CD4-positive, CD25-positive, alpha-beta regulatory T cell (primary cell): ENCODE measurements around the gene CBLIF. TPM values are rescaled to one million over a fixed set of nuclear protein-coding genes. Genes with fewer than 3 reads are reported as not detected.
"Not testable (repeated sequence)": the region's sequence is repeated elsewhere in the genome, so short reads cannot be mapped to it uniquely, and the experiment has no call there.

Experiments
- ATAC-seq, 2 donors: fragments of 150-1000 bp; cut with Tn5 transposase; one replicate each; pipeline ENCODE4 v1.10.0; 2021; ENCODE audit warnings: low read depth in 2 of 2, moderate number of reproducible peaks in 2 of 2, moderate library complexity in 1 of 2
- DNase-seq, 3 donors: peaks; one replicate each; pipeline versions ENCODE4 v3.0.0 to v3.0.0-alpha.2; 2012 to 2022; ENCODE audit warnings: mixed read lengths in 1 of 3
- H3K27ac ChIP-seq: one replicate; pipeline ENCODE4 v1.7.0; 2013; ENCODE audit warnings: mild to moderate bottlenecking, low read length; ENCODE audit not compliant: insufficient read depth, poor library complexity, severe bottlenecking
- H3K27me3 ChIP-seq: one replicate; pipeline ENCODE4 v1.7.0; 2013; ENCODE audit warnings: low read length; ENCODE audit not compliant: control insufficient read depth, insufficient read depth
- H3K36me3 ChIP-seq: one replicate; pipeline ENCODE4 v1.7.0; 2013; ENCODE audit warnings: mild to moderate bottlenecking, low read length, moderate library complexity; ENCODE audit not compliant: control insufficient read depth, insufficient read depth
- H3K4me1 ChIP-seq: 2 replicates; pipeline ENCODE4 v1.7.0; 2013; ENCODE audit warnings: mild to moderate bottlenecking, low read length; ENCODE audit not compliant: insufficient read depth, control insufficient read depth, poor library complexity, severe bottlenecking
- H3K4me3 ChIP-seq: one replicate; pipeline ENCODE4 v1.7.0; 2013; ENCODE audit warnings: low read depth, mild to moderate bottlenecking, low read length, moderate library complexity
- H3K9me3 ChIP-seq, 2 experiments: 1 replicate in 1 of 2; 2 replicates in 1 of 2; pipeline ENCODE4 v1.7.0; 2013; ENCODE audit warnings: low read length in 2 of 2, mild to moderate bottlenecking in 1 of 2, moderate library complexity in 1 of 2; ENCODE audit not compliant: control insufficient read depth in 2 of 2
- H3K27ac Mint-ChIP-seq, 3 donors: one replicate each; pipeline ENCODE4 v1.8.0; 2020 to 2022; ENCODE audit warnings: mild to moderate bottlenecking in 3 of 3, mixed read lengths in 3 of 3, moderate library complexity in 2 of 3
- H3K27me3 Mint-ChIP-seq: one replicate; pipeline ENCODE4 v1.8.0; 2022; ENCODE audit warnings: mild to moderate bottlenecking, mixed read lengths
- H3K36me3 Mint-ChIP-seq: one replicate; pipeline ENCODE4 v1.8.0; 2020; ENCODE audit warnings: mixed read lengths
- H3K4me1 Mint-ChIP-seq, 4 donors: one replicate each; pipeline ENCODE4 v1.8.0; 2020 to 2022; ENCODE audit warnings: mixed read lengths in 4 of 4, mild to moderate bottlenecking in 1 of 4
- H3K4me3 Mint-ChIP-seq, 4 donors: one replicate each; pipeline ENCODE4 v1.8.0; 2020 to 2022; ENCODE audit warnings: mild to moderate bottlenecking in 4 of 4, mixed read lengths in 4 of 4, moderate library complexity in 3 of 4
- H3K9me3 Mint-ChIP-seq, 7 donors: one replicate each; pipeline ENCODE4 v1.8.0; 2020 to 2022; ENCODE audit warnings: mixed read lengths in 7 of 7, mild to moderate bottlenecking in 3 of 7, moderate library complexity in 2 of 7
- polyA plus RNA-seq, 4 donors: library from polyadenylated mRNA; unstranded; fragments of 300-500 nt; fragmentation: Illumina TruSeq; gene quantifications; one replicate each; pipeline ENCODE4 v1.2.3, GENCODE V29; 2021
- total RNA-seq: library from RNA; stranded (reverse); gene quantifications from one replicate; pipeline ENCODE4 v1.2.3, GENCODE V29; 2022

CBLIF gene
- total and polyA plus RNA-seq, 5 donors from 2014 or later: not detected

DNA sequence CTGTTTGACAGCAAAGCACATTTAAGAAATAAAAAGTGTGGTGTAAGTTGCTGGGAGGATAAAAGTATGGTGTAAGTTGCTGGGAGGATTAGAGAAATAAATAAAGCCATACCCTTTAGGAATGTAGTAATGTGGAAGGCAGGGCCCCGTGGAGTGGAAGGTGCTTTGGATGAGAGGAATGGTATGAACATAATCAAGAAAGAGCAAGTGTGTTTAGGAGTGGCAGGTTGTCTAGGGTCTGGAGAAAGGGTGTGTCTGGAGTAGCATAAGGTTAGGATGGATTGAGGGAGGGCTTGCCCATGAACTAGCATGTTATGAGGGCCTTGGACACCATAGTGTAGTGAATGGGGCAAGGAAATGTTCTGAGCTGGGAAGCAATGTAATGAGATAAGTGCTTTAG is 52.8 kb downstream of the CBLIF start:
- H3K27me3 Mint-ChIP-seq: no peaks in the 10 kb centered on the region
- H3K9me3 Mint-ChIP-seq: no peaks in the 10 kb centered on the region
- no peaks in the 10 kb centered on the region for H3K27me3 ChIP-seq
- H3K4me3 Mint-ChIP-seq: no peak overlapping the region
- no peaks in the 10 kb centered on the region for H3K4me1 ChIP-seq
- peaks cover 31% of the 10 kb centered on the region for H3K36me3 Mint-ChIP-seq
- H3K36me3 ChIP-seq: peaks cover 3% of the 10 kb centered on the region
- H3K4me1 Mint-ChIP-seq: no peaks in the 10 kb centered on the region
- DNase-seq (no peak), ATAC-seq (no peak)
- no peak overlapping the region for H3K4me3 ChIP-seq
- no peaks in the 10 kb centered on the region for H3K9me3 ChIP-seq
- no peak overlapping the region for H3K27ac ChIP-seq
- H3K27ac Mint-ChIP-seq: no peak overlapping the region

DNA sequence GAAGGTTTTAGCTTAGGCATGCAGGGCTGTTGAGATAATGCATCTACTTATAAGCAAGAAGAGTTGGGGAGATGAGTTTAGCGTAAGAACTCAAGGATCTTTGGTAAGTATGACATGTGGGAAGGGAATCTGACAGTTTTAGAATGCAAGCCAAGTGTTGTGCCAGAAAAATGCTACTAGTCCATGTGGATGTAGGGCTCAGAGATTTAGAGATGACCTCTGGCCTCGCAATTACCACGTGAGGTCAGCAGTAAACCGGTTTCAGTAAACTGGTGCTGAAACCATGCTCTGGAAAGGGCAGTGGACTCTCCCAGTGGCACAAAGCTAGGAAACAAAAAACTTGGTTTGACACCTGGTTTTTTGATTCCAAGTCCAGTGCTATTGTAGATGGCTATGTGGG is 53.7 kb downstream of the CBLIF start:
- no peak for ATAC-seq
- peaks cover 3% of the 10 kb centered on the region for H3K36me3 ChIP-seq

GRCh38 chr11:59787816-59788215 is 57.5 kb downstream of the CBLIF start:
- Histone ChIP-seq H3K27ac (no peak overlapping the region), H3K4me1 (no peaks in the 10 kb centered on the region), H3K36me3 (peaks cover 3% of the 10 kb centered on the region), H3K9me3 (no peaks in the 10 kb centered on the region), H3K27me3 (no peaks in the 10 kb centered on the region), H3K4me3 (no peak overlapping the region)
- H3K36me3 Mint-ChIP-seq: peaks cover 9% of the 10 kb centered on the region
- ATAC-seq (no peak), DNase-seq (no peak)
- no peak overlapping the region for H3K4me3 Mint-ChIP-seq
- peaks cover 6% of the 10 kb centered on the region for H3K27me3 Mint-ChIP-seq
- H3K9me3 Mint-ChIP-seq: peaks cover 0 to 2% (median 0%) of the 10 kb centered on the region in 7 donors
- H3K27ac Mint-ChIP-seq: peak overlapping the region in 1 of 3 donors; percentile 70
- no peaks in the 10 kb centered on the region for H3K4me1 Mint-ChIP-seq

More for the DNA sequence above, 53.7 kb downstream of the CBLIF start:
- H3K4me3 ChIP-seq: no peak overlapping the region
- H3K27me3 Mint-ChIP-seq: no peaks in the 10 kb centered on the region
- no peak overlapping the region for H3K27ac Mint-ChIP-seq
- no peaks in the 10 kb centered on the region for H3K4me1 ChIP-seq
- no peaks in the 10 kb centered on the region for H3K9me3 ChIP-seq
- H3K36me3 Mint-ChIP-seq: peaks cover 31% of the 10 kb centered on the region
- no peaks in the 10 kb centered on the region for H3K27me3 ChIP-seq
- no peaks in the 10 kb centered on the region for H3K9me3 Mint-ChIP-seq
- no peak for DNase-seq
- no peaks in the 10 kb centered on the region for H3K4me1 Mint-ChIP-seq
- no peak overlapping the region for H3K27ac ChIP-seq
- H3K4me3 Mint-ChIP-seq: no peak overlapping the region

DNA sequence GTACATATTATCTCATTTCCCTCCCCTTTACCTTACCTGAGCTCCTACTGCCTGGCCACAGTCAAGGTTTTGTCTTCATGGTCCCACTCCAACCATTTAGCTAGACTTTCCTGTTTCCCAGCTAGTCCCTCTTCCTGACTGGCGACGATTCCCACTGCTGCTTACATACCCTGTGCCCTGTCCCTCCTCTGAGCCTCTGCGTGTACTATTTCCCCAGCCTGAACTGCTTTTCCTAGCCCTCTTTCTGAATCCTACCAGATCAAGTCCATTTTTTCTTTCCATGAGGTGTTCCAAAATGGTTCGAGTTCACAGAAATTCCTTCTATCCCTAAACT is 58.1 kb downstream of the CBLIF start:
- Mint-ChIP-seq H3K9me3 (peaks cover 0 to 2% (median 0%) of the 10 kb centered on the region in 7 donors), H3K4me1 (no peaks in the 10 kb centered on the region), H3K36me3 (peaks cover 5% of the 10 kb centered on the region), H3K27me3 (peaks cover 6% of the 10 kb centered on the region), H3K27ac (no peak overlapping the region), H3K4me3 (no peak overlapping the region)
- Histone ChIP-seq H3K36me3 (peaks cover 3% of the 10 kb centered on the region), H3K27me3 (no peaks in the 10 kb centered on the region), H3K4me3 (no peak overlapping the region), H3K9me3 (no peaks in the 10 kb centered on the region), H3K27ac (no peak overlapping the region), H3K4me1 (no peaks in the 10 kb centered on the region)
- ATAC-seq (no peak), DNase-seq (no peak)

DNA sequence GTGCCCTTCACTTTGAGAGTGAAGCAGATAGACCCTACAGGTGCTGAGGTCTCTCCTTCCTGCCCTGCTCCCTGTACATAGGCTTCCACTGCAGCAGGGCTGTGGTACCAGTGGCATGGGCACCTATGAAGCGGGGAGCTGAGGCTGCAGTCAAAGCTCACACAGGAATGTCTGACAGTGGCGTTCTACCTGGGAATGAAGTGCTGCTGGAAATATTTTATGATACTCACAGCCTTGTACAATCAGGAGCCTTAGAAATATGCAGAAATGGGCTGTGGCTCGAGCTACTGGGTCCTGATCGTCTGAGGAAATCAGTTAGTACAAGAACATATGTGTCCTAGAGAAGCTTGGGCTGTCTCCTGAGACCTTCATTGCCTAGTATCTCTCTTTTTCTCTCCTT is 59.5 kb downstream of the CBLIF start:
- Mint-ChIP-seq H3K27ac (no peak overlapping the region), H3K4me1 (peaks cover 0 to 1% (median 0%) of the 10 kb centered on the region in 4 donors)

DNA sequence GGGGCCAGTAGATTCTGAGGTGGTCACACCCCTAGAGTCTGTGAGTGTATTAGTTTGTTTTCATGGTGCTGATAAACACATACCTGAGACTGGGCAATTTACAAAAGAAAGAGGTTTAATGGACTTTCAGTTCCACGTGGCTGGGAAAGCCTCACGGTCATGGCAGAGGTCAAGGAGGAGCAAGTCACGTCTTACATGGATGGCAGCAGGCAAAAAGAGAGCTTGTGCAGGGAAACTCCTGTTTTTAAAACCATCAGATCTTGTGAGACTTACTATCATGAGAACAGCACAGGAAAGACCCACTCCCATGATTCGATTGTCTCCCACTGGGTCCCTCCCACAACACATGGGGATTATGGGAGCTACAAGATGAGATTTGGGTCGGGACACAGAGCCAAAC is 60.9 kb downstream of the CBLIF start:
- not testable (repeated sequence) for H3K4me1 ChIP-seq, H3K27me3 Mint-ChIP-seq, DNase-seq, H3K36me3 Mint-ChIP-seq, H3K9me3 ChIP-seq, H3K4me1 Mint-ChIP-seq, H3K4me3 ChIP-seq, ATAC-seq, H3K27me3 ChIP-seq, H3K4me3 Mint-ChIP-seq, H3K9me3 Mint-ChIP-seq, H3K27ac ChIP-seq, H3K36me3 ChIP-seq
- peak overlapping the region in 1 of 3 donors; percentile 12 for H3K27ac Mint-ChIP-seq

More for the DNA sequence above, 59.5 kb downstream of the CBLIF start:
- ATAC-seq (no peak), DNase-seq (no peak)
- Histone ChIP-seq H3K4me1 (no peaks in the 10 kb centered on the region), H3K27me3 (no peaks in the 10 kb centered on the region), H3K36me3 (no peaks in the 10 kb centered on the region), H3K4me3 (no peak overlapping the region), H3K9me3 (no peaks in the 10 kb centered on the region), H3K27ac (no peak overlapping the region)
- Mint-ChIP-seq H3K36me3 (peaks cover 5% of the 10 kb centered on the region), H3K9me3 (peaks cover 0 to 2% (median 0%) of the 10 kb centered on the region in 7 donors), H3K4me3 (no peak overlapping the region), H3K27me3 (peaks cover 6% of the 10 kb centered on the region)

DNA sequence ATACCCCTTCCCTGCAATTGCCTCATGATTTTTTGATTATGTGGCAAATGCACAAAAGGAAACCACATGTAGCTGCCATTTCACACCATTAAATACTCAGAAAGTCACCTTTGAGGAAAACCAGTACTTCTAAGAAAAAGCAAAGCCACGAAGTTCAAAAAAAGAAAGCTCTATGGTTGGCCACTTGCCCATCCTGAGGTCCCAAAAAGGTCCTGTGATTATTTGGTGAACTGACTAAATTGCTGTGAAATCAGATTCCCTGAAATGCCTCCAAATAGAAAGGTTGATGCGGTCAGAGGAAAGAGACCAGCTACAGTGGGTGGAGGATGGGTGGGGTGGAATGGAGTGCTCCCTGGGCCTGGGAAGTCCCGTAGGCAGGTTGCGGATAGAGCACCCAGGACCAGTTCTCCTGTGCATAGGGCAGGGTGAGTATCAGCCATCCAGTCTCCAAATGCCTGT is 61.6 kb downstream of the CBLIF start:
- H3K4me1 Mint-ChIP-seq: peaks cover 0 to 1% (median 0%) of the 10 kb centered on the region in 4 donors
- no peak overlapping the region for H3K4me3 ChIP-seq
- H3K4me1 ChIP-seq: no peaks in the 10 kb centered on the region
- peaks cover 0 to 2% (median 0%) of the 10 kb centered on the region in 7 donors for H3K9me3 Mint-ChIP-seq
- H3K36me3 ChIP-seq: no peaks in the 10 kb centered on the region
- no peak overlapping the region for H3K4me3 Mint-ChIP-seq
- no peak for ATAC-seq
- no peaks in the 10 kb centered on the region for H3K36me3 Mint-ChIP-seq
- no peak overlapping the region for H3K27ac ChIP-seq
- no peaks in the 10 kb centered on the region for H3K27me3 ChIP-seq
- H3K9me3 ChIP-seq: no peaks in the 10 kb centered on the region
- H3K27ac Mint-ChIP-seq: no peak overlapping the region
- peaks cover 6% of the 10 kb centered on the region for H3K27me3 Mint-ChIP-seq
- DNase-seq: peak in 1 of 3 donors; percentile 47

- Histone ChIP-seq H3K27ac (no peak overlapping the region), H3K4me3 (no peak overlapping the region), H3K36me3 (no peaks in the 10 kb centered on the region), H3K4me1 (no peaks in the 10 kb centered on the region), H3K9me3 (no peaks in the 10 kb centered on the region), H3K27me3 (no peaks in the 10 kb centered on the region)
- DNase-seq: no peak
- Mint-ChIP-seq H3K36me3 (no peaks in the 10 kb centered on the region), H3K27ac (no peak overlapping the region), H3K27me3 (peaks cover 6% of the 10 kb centered on the region), H3K4me3 (no peak overlapping the region), H3K4me1 (peaks cover 0 to 1% (median 0%) of the 10 kb centered on the region in 4 donors), H3K9me3 (peaks cover 0 to 2% (median 0%) of the 10 kb centered on the region in 7 donors)
- ATAC-seq: no peak
Measured at GRCh38 chr11:59782080-59782479, 63.2 kb downstream of the CBLIF start.
